OCI-LY7 (cell line): ENCODE results near the gene PIGN.

Experiments
- EZH2phosphoT487 ChIP-seq: fragments of 200-600 bp; sonication (generic); IDR thresholded peaks from 2 replicates; pipeline ENCODE4 v1.6.1; 2018; ENCODE audit warnings: low read depth, borderline replicate concordance, mild to moderate bottlenecking, mixed run types, antibody characterized with exemption, low read length, moderate library complexity, mixed read lengths
- TF ChIP-seq, protein P1 (sequence below): fragments of 200-600 bp; sonication (generic); conservative IDR thresholded peaks from 2 replicates; pipeline ENCODE4 v1.5.1; 2014; ENCODE audit warnings: mild to moderate bottlenecking, antibody characterized with exemption, low read length, moderate library complexity, mixed read lengths

DNA sequence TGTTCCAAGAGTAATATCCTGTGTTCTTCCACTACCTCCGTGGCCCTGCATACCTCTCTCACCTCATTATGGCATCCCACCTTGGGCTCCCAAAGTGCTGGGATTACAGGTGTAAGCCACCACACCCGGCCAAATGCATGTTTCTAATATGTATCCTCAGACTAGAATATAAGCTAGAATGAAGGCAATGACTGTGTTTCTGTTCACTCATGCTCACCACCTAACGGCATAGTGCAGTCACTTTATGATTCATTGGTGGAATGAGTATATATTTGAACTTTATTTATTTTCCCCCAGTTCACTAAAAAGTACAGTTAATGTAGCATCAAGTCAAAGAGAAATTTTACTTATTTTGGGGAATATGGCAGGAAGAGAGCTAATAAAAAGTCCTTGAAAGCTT lies 11.3 kb downstream of the PIGN start:
- TF ChIP-seq, protein P1, sequence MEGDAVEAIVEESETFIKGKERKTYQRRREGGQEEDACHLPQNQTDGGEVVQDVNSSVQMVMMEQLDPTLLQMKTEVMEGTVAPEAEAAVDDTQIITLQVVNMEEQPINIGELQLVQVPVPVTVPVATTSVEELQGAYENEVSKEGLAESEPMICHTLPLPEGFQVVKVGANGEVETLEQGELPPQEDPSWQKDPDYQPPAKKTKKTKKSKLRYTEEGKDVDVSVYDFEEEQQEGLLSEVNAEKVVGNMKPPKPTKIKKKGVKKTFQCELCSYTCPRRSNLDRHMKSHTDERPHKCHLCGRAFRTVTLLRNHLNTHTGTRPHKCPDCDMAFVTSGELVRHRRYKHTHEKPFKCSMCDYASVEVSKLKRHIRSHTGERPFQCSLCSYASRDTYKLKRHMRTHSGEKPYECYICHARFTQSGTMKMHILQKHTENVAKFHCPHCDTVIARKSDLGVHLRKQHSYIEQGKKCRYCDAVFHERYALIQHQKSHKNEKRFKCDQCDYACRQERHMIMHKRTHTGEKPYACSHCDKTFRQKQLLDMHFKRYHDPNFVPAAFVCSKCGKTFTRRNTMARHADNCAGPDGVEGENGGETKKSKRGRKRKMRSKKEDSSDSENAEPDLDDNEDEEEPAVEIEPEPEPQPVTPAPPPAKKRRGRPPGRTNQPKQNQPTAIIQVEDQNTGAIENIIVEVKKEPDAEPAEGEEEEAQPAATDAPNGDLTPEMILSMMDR, result no peak
- no peak for TF ChIP-seq EZH2phosphoT487
